Dedifferentiated amniotic fluid mesenchymal stem cell (primary cell): Measurements from ENCODE around the gene DEDD2.
A peak's percentile ranks its signal among the peaks of the same experiment; 100 is the strongest.
"Not testable (repeated sequence)": the region's sequence is repeated elsewhere in the genome, so short reads cannot be mapped to it uniquely, and the experiment has no call there.

Source experiments
- DNase-seq: peaks from one replicate; pipeline ENCODE4 v3.0.0-alpha.2; 2016; ENCODE audit errors: extremely low spot score

The DEDD2 gene

GRCh38 chr19:42217520-42218437 is at the start of gene DEDD2:
Gene DEDD2, minus strand, starts transcription at chr19:42217677. Its CDS starts 670 bp downstream, at chr19:42217007.
- peak; percentile 95 for DNase-seq

- not testable (repeated sequence) for DNase-seq
Observed at GRCh38 chr19:42266928-42267603, 49.6 kb upstream of the DEDD2 start.

GRCh38 chr19:42266105-42266504 is 48.6 kb upstream of the DEDD2 start:
- not testable (repeated sequence) for DNase-seq

- no peak for DNase-seq
Observed at GRCh38 chr19:42261763-42262162, 44.3 kb upstream of the DEDD2 start.

GRCh38 chr19:42257842-42258241 is 40.4 kb upstream of the DEDD2 start:
- DNase-seq = not testable (repeated sequence)

GRCh38 chr19:42255766-42256745 is 38.6 kb upstream of the DEDD2 start:
- DNase-seq = no peak

- DNase-seq = peak; percentile 87
Observed at GRCh38 chr19:42254850-42255765, 37.6 kb upstream of the DEDD2 start, which contains the start of gene ERF. Gene ERF, minus strand, starts transcription at chr19:42255128. Its CDS starts 129 bp downstream, at chr19:42254999.

GRCh38 chr19:42254089-42254849 is 36.8 kb upstream of the DEDD2 start:
- DNase-seq = no peak

GRCh38 chr19:42253245-42254088 is 36.0 kb upstream of the DEDD2 start:
- no peak for DNase-seq

GRCh38 chr19:42252365-42253244 is 35.1 kb upstream of the DEDD2 start:
- DNase-seq = no peak

GRCh38 chr19:42251572-42252358 is 34.3 kb upstream of the DEDD2 start:
- DNase-seq = no peak

GRCh38 chr19:42250666-42251531 is 33.4 kb upstream of the DEDD2 start:
- no peak for DNase-seq

GRCh38 chr19:42250183-42250665 is 32.7 kb upstream of the DEDD2 start:
- no peak for DNase-seq

GRCh38 chr19:42249769-42250168 is 32.3 kb upstream of the DEDD2 start:
- no peak for DNase-seq

- no peak for DNase-seq
Observed at GRCh38 chr19:42249149-42249750, 31.8 kb upstream of the DEDD2 start.
